B cell (primary cell): ENCODE results near the gene PIN1. TPM values are rescaled to one million over a fixed set of nuclear protein-coding genes. Genes with fewer than 3 reads are reported as not detected.

Experiments
- ATAC-seq: fragments of 200-7000 bp; cut with Tn5 transposase; one replicate; pipeline ENCODE4 v1.10.0; 2021; ENCODE audit warnings: low read depth, mild to moderate bottlenecking, moderate number of reproducible peaks, moderate library complexity
- CTCF ChIA-PET: fragments of 350-600 bp; sonication (Branson Sonifier 250); formaldehyde crosslinking; loops from one replicate; lab custom pipeline; 2021; ENCODE audit warnings: antibody characterized with exemption, inconsistent platforms; lab: Charles Lee
- POLR2A ChIA-PET: fragments of 350-600 bp; sonication (Branson Sonifier 250); formaldehyde crosslinking; loops from one replicate; lab custom pipeline; 2021; ENCODE audit warnings: antibody characterized with exemption; lab: Charles Lee
- DNase-seq: peaks from one replicate; pipeline ENCODE4 v3.0.0; 2013
- H2AFZ ChIP-seq: 2 replicates; pipeline ENCODE4 v1.6.1; 2012; ENCODE audit warnings: mild to moderate bottlenecking, low read depth, low read length; ENCODE audit not compliant: insufficient read depth, poor library complexity, severe bottlenecking
- H3K27ac ChIP-seq, 2 donors: 1 replicate in 1 of 2; 2 replicates in 1 of 2; pipeline ENCODE4 v1.5.1; 2012 to 2013; ENCODE audit warnings: low read length in 2 of 2, mild to moderate bottlenecking in 2 of 2, moderate library complexity in 1 of 2
- H3K27me3 ChIP-seq, 4 experiments: fragments of 200-600 bp in 1 of 4; sonication (generic) in 1 of 4; replicated peaks in 1 of 4; 1 replicate in 2 of 4; 2 replicates in 2 of 4; pipeline versions ENCODE4 v1.6.1 to v1.7.0; 2013 to 2016; ENCODE audit warnings: low read length in 3 of 4, mild to moderate bottlenecking in 2 of 4, mixed read lengths in 1 of 4, moderate library complexity in 1 of 4; ENCODE audit not compliant: insufficient read depth in 4 of 4, control insufficient read depth in 3 of 4; ENCODE audit errors: control extremely low read depth in 1 of 4
- H3K36me3 ChIP-seq, 2 experiments: replicated peaks in 1 of 2; 1 replicate in 1 of 2; 2 replicates in 1 of 2; pipeline versions ENCODE4 v1.6.1 to v1.7.1; 2013; ENCODE audit warnings: low read length in 1 of 2; ENCODE audit not compliant: insufficient read depth in 2 of 2, control insufficient read depth in 1 of 2; ENCODE audit errors: control extremely low read depth in 1 of 2, extremely low read depth in 1 of 2
- H3K4me1 ChIP-seq, 2 donors: fragments of 200-600 bp in 1 of 2; sonication (generic) in 1 of 2; 1 replicate in 1 of 2; 2 replicates in 1 of 2; pipeline versions ENCODE4 v1.5.1 to v1.6.1; 2013 to 2017; ENCODE audit warnings: low read length in 2 of 2; ENCODE audit not compliant: control insufficient read depth in 2 of 2, insufficient read depth in 2 of 2
- H3K4me2 ChIP-seq: replicated peaks from 2 replicates; pipeline ENCODE3; 2012; ENCODE audit warnings: mild to moderate bottlenecking, low read depth, low read length; ENCODE audit not compliant: poor library complexity, severe bottlenecking
- H3K4me3 ChIP-seq, 5 experiments: fragments of 200-600 bp in 1 of 5; sonication (generic) in 1 of 5; 1 replicate in 3 of 5; 2 replicates in 2 of 5; pipeline versions ENCODE4 v1.5.1 to v1.7.0; 2011 to 2016; ENCODE audit warnings: low read length in 4 of 5, mild to moderate bottlenecking in 4 of 5, low read depth in 2 of 5, control low read depth in 1 of 5, moderate library complexity in 1 of 5; ENCODE audit not compliant: insufficient read depth in 1 of 5; ENCODE audit errors: control extremely low read depth in 1 of 5, extremely low read depth in 1 of 5
- H3K79me2 ChIP-seq: fragments of 200-600 bp; sonication (generic); one replicate; pipeline ENCODE4 v1.6.0; 2016; ENCODE audit warnings: low read length; ENCODE audit not compliant: control insufficient read depth, insufficient read depth
- H3K9ac ChIP-seq: fragments of 200-600 bp; sonication (generic); 2 replicates; pipeline ENCODE4 v1.6.1; 2017; ENCODE audit warnings: mild to moderate bottlenecking, low read length, moderate library complexity
- H3K9me3 ChIP-seq, 3 donors: one replicate each; pipeline versions ENCODE4 v1.6.1 to v1.7.1; 2013; ENCODE audit warnings: low read length in 2 of 3; ENCODE audit not compliant: control insufficient read depth in 2 of 3, insufficient read depth in 1 of 3; ENCODE audit errors: control extremely low read depth in 1 of 3
- H4K20me1 ChIP-seq: 2 replicates; pipeline ENCODE4 v1.6.0; 2012; ENCODE audit warnings: mild to moderate bottlenecking, low read length; ENCODE audit not compliant: insufficient read depth, control insufficient read depth, poor library complexity, severe bottlenecking
- H3K27ac Mint-ChIP-seq: one replicate; pipeline ENCODE4 v1.8.0; 2021; ENCODE audit warnings: mixed read lengths
- H3K27me3 Mint-ChIP-seq: one replicate; pipeline ENCODE4 v1.8.0; 2021; ENCODE audit warnings: mixed read lengths
- H3K4me1 Mint-ChIP-seq: one replicate; pipeline ENCODE4 v1.8.0; 2021; ENCODE audit warnings: mixed read lengths
- H3K4me3 Mint-ChIP-seq: one replicate; pipeline ENCODE4 v1.8.0; 2021; ENCODE audit warnings: mixed read lengths
- H3K9me3 Mint-ChIP-seq: one replicate; pipeline ENCODE4 v1.8.0; 2022; ENCODE audit warnings: mixed read lengths; ENCODE audit not compliant: insufficient read depth
- CTCF ChIP-seq: fragments of 200-600 bp; IDR thresholded peaks from one replicate; pipeline ENCODE4 v1.8.0; 2022; ENCODE audit warnings: antibody characterized with exemption, mild to moderate bottlenecking
- EZH2 ChIP-seq: IDR thresholded peaks from 2 replicates; pipeline ENCODE4 v1.6.1; 2012; ENCODE audit warnings: borderline replicate concordance, low read depth, mild to moderate bottlenecking, moderate library complexity, low read length; ENCODE audit not compliant: insufficient read depth, poor library complexity, severe bottlenecking
- WGBS: methylation state at CpG from one replicate; pipeline ENCODE4 v1.1.5; 2013; ENCODE audit warnings: missing lambda C conversion rate; ENCODE audit not compliant: insufficient coverage; 5-methylcytosine and 5-hydroxymethylcytosine counted together
- intact Hi-C: fragments of 100-400 bp; cut with micrococcal nuclease; formaldehyde crosslinking; loops from one replicate; pipeline ENCODE4 v1.10.0; 2022
- polyA plus RNA-seq: library from polyadenylated mRNA; depleted of rRNA; stranded (reverse); fragments of >200 nt; gene quantifications from 2 replicates; pipeline ENCODE4 v1.2.3, GENCODE V29; 2012
- total RNA-seq, 2 donors: library from RNA; stranded (reverse); fragments of 120-200 nt in 1 of 2; gene quantifications; 1 replicate in 1 of 2; 2 replicates in 1 of 2; pipeline versions ENCODE4 v1.2.3 to v1.2.4, GENCODE V29; 2013 to 2022

PIN1 gene
- total and polyA plus RNA-seq, 2 donors (not counting 1 experiment from before 2014, with no cell fraction given) = 58.9 to 99.0 TPM

DNA sequence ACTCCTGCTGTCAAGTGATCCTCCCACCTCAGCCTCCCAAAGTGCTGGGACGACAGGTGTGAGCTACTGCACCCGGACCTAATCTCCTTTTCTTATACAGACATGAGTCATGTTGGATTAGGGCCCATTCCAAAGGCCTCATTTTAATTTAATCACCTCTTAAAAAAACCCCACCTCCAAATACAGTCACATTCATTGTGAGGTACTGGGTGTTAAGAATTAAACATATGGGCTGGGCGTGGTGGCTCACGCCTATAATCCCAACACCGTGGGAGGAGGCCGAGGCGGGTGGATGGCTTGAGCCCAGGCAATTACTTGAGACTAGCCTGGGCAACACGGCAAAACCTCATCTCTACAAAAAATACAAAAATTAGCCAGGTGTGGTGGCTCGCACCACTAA lies 46.6 kb downstream of the PIN1 start:
- H4K20me1 ChIP-seq = no peaks in the 10 kb centered on the region
- peaks cover 9% of the 10 kb centered on the region for H3K27me3 Mint-ChIP-seq
- no peaks in the 10 kb centered on the region for H3K4me1 ChIP-seq
- no peaks in the 10 kb centered on the region for H3K4me1 Mint-ChIP-seq
- intact Hi-C loops = no loop called here
- H3K27ac ChIP-seq = no peak overlapping the region
- H2AFZ ChIP-seq = no peak overlapping the region
- H3K27me3 ChIP-seq = peaks cover 0 to 3% (median 0%) of the 10 kb centered on the region in 4 experiments
- TF ChIP-seq CTCF (no peak), EZH2 (no peak)
- H3K79me2 ChIP-seq = no peaks in the 10 kb centered on the region
- H3K4me2 ChIP-seq = no peak overlapping the region
- H3K4me3 Mint-ChIP-seq = no peak overlapping the region
- H3K36me3 ChIP-seq = no peaks in the 10 kb centered on the region
- ATAC-seq (no peak), DNase-seq (no peak)
- 88% methylated on average over 1 of the region's 9 CpGs for WGBS
- H3K9me3 ChIP-seq = peaks cover 0 to 8% (median 0%) of the 10 kb centered on the region in 3 donors
- no peaks in the 10 kb centered on the region for H3K9me3 Mint-ChIP-seq
- ChIA-PET CTCF (interaction anchor here (0.6 kb wide), 1 partner anchor 71 kb away, joined by 3 read pairs; no protein-coding TSS in a partner anchor), POLR2A (no interaction called here)
- H3K4me3 ChIP-seq = no peak overlapping the region
- no peak overlapping the region for H3K9ac ChIP-seq
- H3K27ac Mint-ChIP-seq = no peak overlapping the region

DNA sequence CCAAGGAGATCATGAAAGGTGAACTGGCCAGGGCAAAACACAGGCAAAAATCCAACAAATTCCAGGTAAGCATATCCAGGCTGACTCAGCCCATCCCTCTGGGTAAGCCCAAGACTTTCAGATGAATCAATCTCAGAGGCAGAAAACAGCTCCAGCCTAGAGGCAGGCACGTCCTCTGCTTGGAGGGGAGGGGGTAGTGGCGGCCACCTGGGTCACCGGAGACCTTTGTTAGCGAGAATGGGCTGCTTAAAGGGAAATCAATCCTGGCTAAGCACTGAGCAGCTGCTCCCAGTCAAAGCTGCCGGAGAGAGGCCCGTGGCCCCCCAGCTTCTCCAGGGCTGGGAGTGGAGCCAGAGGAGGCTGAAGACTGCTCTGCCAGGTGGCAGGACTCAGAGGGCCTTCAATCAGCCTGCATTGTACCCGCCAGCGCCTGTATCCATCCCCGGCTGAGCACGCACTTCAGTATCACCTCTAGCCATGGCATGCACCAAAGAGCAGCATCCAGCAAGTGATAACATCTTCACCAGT lies 48.2 kb downstream of the PIN1 start:
- Mint-ChIP-seq H3K4me3 (no peak overlapping the region), H3K27me3 (peaks cover 16% of the 10 kb centered on the region), H3K27ac (no peak overlapping the region), H3K4me1 (no peaks in the 10 kb centered on the region), H3K9me3 (no peaks in the 10 kb centered on the region)
- 79% methylated on average over 10 of the region's 10 CpGs for WGBS
- no peak overlapping the region for H3K27ac ChIP-seq
- no peak overlapping the region for H3K9ac ChIP-seq
- no peaks in the 10 kb centered on the region for H3K36me3 ChIP-seq
- CTCF ChIA-PET = no interaction called here
- H3K79me2 ChIP-seq = no peaks in the 10 kb centered on the region
- H3K27me3 ChIP-seq = peaks cover 0 to 3% (median 0%) of the 10 kb centered on the region in 4 experiments
- no peak overlapping the region for H3K4me2 ChIP-seq
- H3K9me3 ChIP-seq = peaks cover 0 to 2% (median 0%) of the 10 kb centered on the region in 3 donors
- no peaks in the 10 kb centered on the region for H4K20me1 ChIP-seq
- no peak overlapping the region for H2AFZ ChIP-seq
- H3K4me3 ChIP-seq = no peak overlapping the region
- intact Hi-C loops = no loop called here
- ATAC-seq (no peak), DNase-seq (no peak)
- no peaks in the 10 kb centered on the region for H3K4me1 ChIP-seq
- TF ChIP-seq EZH2 (no peak), CTCF (no peak)
- POLR2A ChIA-PET = no interaction called here
